ENCODE results near the gene MYOM1.

MYOM1 gene

GRCh38 chr18:3048121-3048520 is 171.6 kb downstream of the MYOM1 start:
- H3K27ac ChIP-seq: no peak overlapping the region
- no peaks in the 10 kb centered on the region for H3K4me1 ChIP-seq (ENCODE audit: low read depth, poor library complexity, severe bottlenecking)
- no peaks in the 10 kb centered on the region for H3K27me3 ChIP-seq (ENCODE audit: insufficient read depth, low read depth)
- no peak overlapping the region for H3K9ac ChIP-seq
- H3K4me3 ChIP-seq (IDR thresholded peaks at IDR 0.05; ENCODE audit: insufficient read depth, low read depth, low read length): no peak overlapping the region
- no peak overlapping the region for H3K4me2 ChIP-seq
- TF ChIP-seq, protein P1, sequence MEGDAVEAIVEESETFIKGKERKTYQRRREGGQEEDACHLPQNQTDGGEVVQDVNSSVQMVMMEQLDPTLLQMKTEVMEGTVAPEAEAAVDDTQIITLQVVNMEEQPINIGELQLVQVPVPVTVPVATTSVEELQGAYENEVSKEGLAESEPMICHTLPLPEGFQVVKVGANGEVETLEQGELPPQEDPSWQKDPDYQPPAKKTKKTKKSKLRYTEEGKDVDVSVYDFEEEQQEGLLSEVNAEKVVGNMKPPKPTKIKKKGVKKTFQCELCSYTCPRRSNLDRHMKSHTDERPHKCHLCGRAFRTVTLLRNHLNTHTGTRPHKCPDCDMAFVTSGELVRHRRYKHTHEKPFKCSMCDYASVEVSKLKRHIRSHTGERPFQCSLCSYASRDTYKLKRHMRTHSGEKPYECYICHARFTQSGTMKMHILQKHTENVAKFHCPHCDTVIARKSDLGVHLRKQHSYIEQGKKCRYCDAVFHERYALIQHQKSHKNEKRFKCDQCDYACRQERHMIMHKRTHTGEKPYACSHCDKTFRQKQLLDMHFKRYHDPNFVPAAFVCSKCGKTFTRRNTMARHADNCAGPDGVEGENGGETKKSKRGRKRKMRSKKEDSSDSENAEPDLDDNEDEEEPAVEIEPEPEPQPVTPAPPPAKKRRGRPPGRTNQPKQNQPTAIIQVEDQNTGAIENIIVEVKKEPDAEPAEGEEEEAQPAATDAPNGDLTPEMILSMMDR (conservative IDR thresholded peaks at IDR 0.05; ENCODE audit: low read depth, low read length): no peak
- H3K79me2 ChIP-seq (ENCODE audit: insufficient read depth, low read depth): no peaks in the 10 kb centered on the region
- no peak overlapping the region for H2AFZ ChIP-seq (ENCODE audit: low read depth)
- no peaks in the 10 kb centered on the region for H3K36me3 ChIP-seq (ENCODE audit: insufficient read depth)
- H4K20me1 ChIP-seq (ENCODE audit: insufficient read depth): no peaks in the 10 kb centered on the region

DNA sequence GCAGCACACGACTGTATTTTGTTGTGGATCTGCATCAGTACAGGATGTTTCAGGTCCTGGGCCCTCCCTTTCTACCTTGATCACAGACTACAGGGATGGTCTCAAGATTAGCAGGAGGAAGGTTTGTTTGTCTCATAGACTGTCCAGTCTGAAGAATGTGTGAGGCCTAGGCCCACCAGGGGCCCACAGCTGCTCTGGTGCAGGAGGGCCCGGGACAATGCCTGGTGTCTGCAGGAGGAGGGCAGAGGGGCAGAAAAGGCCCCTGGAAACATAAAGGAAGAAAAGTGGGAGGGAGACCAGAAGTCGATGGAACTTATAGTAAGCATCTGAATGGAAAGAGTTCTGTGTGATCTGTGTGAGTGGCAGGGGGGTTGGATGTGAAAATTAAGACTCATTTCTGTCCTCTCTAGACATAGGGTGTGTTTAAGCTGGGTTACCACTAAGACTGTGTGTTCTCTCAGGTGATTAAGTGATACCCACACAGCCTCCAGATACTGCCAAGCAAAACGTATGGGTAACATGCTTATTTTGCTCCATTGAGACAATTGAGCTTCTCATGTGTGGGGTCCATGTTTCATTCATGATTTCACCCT is 173.5 kb downstream of the MYOM1 start:
- H2AFZ ChIP-seq (ENCODE audit: low read depth): no peak overlapping the region
- H3K4me1 ChIP-seq (ENCODE audit: low read depth, poor library complexity, severe bottlenecking): no peaks in the 10 kb centered on the region
- H3K4me2 ChIP-seq: no peak overlapping the region
- no peaks in the 10 kb centered on the region for H3K79me2 ChIP-seq (ENCODE audit: insufficient read depth, low read depth)
- no peak overlapping the region for H3K4me3 ChIP-seq (IDR thresholded peaks at IDR 0.05; ENCODE audit: insufficient read depth, low read depth, low read length)
- H4K20me1 ChIP-seq (ENCODE audit: insufficient read depth): no peaks in the 10 kb centered on the region
- no peaks in the 10 kb centered on the region for H3K36me3 ChIP-seq (ENCODE audit: insufficient read depth)
- no peak overlapping the region for H3K27ac ChIP-seq
- no peaks in the 10 kb centered on the region for H3K27me3 ChIP-seq (ENCODE audit: insufficient read depth, low read depth)
- TF ChIP-seq, protein P1 (conservative IDR thresholded peaks at IDR 0.05; ENCODE audit: low read depth, low read length): no peak
- no peak overlapping the region for H3K9ac ChIP-seq

DNA sequence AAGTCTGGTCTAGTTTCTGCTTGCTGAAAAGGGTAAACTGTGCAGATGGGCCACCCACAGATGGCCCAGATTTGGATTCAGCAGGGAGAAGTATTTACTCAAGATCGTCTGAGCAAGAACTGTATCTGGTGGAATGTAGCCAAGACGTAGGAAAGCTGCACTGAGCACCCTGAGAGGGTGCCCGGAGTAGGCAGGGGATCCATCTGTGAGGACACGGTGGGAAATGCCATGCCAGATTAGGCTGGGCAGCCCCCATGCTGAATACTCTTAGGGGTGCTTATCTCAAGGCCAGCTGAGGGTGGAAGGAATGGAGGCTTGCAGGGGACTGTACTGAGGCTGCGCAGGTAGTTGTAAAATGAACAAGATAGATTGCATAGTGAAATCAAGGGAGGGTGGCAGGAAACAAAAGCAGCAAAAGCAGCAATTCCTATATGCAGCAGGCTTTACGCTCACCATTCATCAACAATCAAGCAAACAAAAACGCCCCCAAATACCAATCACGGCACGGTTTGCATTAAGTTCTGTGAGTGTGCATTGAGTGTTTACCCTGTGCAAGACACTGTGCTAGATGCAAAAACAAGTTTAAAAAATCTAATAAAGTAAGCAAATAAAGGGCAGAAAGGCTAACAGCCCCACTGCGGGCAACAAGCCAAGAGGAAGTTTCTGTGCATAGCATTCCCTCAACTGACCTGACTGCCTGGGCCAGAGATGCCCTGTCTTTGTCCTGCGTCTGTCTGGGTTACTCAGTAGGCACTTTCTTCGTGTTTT is 174.7 kb downstream of the MYOM1 start:
- no peak overlapping the region for H3K4me2 ChIP-seq
- H3K4me1 ChIP-seq (ENCODE audit: low read depth, poor library complexity, severe bottlenecking): no peaks in the 10 kb centered on the region
- no peaks in the 10 kb centered on the region for H3K27me3 ChIP-seq (ENCODE audit: insufficient read depth, low read depth)
- H3K4me3 ChIP-seq (IDR thresholded peaks at IDR 0.05; ENCODE audit: insufficient read depth, low read depth, low read length): no peak overlapping the region
- no peak overlapping the region for H3K27ac ChIP-seq
- H2AFZ ChIP-seq (ENCODE audit: low read depth): no peak overlapping the region
- H3K9ac ChIP-seq: no peak overlapping the region
- TF ChIP-seq, protein P1 (conservative IDR thresholded peaks at IDR 0.05; ENCODE audit: low read depth, low read length): no peak
- no peaks in the 10 kb centered on the region for H3K79me2 ChIP-seq (ENCODE audit: insufficient read depth, low read depth)
- H4K20me1 ChIP-seq (ENCODE audit: insufficient read depth): no peaks in the 10 kb centered on the region
- H3K36me3 ChIP-seq (ENCODE audit: insufficient read depth): no peaks in the 10 kb centered on the region

DNA sequence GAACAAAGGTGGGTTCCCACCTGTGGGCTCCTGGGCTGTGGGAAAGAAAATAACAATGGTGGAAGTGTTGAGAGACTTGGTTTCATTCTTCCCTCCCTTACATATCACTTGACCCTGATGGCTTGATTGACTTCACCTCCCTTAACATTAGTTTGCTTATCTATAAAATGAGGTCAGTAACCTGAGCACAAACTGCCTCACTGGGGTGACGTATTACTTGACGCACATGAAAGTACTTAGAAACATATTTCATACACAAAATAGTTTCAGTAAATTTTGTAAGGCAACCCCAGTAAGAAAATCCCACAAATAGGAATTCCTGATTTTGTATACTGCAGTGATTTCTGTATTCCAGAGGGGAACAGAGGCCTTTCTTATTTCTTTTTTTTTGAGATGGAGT is 177.4 kb downstream of the MYOM1 start:
- no peak overlapping the region for H3K9ac ChIP-seq
- no peaks in the 10 kb centered on the region for H4K20me1 ChIP-seq (ENCODE audit: insufficient read depth)
- no peaks in the 10 kb centered on the region for H3K79me2 ChIP-seq (ENCODE audit: insufficient read depth, low read depth)
- H2AFZ ChIP-seq (ENCODE audit: low read depth): no peak overlapping the region
- TF ChIP-seq, protein P1 (conservative IDR thresholded peaks at IDR 0.05; ENCODE audit: low read depth, low read length): no peak
- no peaks in the 10 kb centered on the region for H3K36me3 ChIP-seq (ENCODE audit: insufficient read depth)
- H3K4me2 ChIP-seq: no peak overlapping the region
- no peak overlapping the region for H3K27ac ChIP-seq
- no peak overlapping the region for H3K4me3 ChIP-seq (IDR thresholded peaks at IDR 0.05; ENCODE audit: insufficient read depth, low read depth, low read length)
- peaks cover 8% of the 10 kb centered on the region for H3K4me1 ChIP-seq (ENCODE audit: low read depth, poor library complexity, severe bottlenecking)
- no peaks in the 10 kb centered on the region for H3K27me3 ChIP-seq (ENCODE audit: insufficient read depth, low read depth)

All from KMS-11 (cell line).